ENCODE measurements around the gene PREB.

The PREB gene

GRCh38 chr2:27134781-27135477 lies 493 bp upstream of the PREB start:
- Histone ChIP-seq H3K4me2 (ENCODE audit: low read length) (peak overlapping the region; percentile 75), H3K9me2 (replicated peaks; ENCODE audit: control insufficient read depth, low read length) (no peaks in the 10 kb centered on the region), H3K4me1 (ENCODE audit: control insufficient read depth, low read length) (peaks cover 17% of the 10 kb centered on the region), H3K36me3 (ENCODE audit: control insufficient read depth, low read length) (peaks cover 39% of the 10 kb centered on the region), H3K4me3 (ENCODE audit: low read length) (peak overlapping the region; percentile 97), H3K27me3 (ENCODE audit: control insufficient read depth, low read length) (no peaks in the 10 kb centered on the region), H3K9me3 (ENCODE audit: control insufficient read depth, insufficient read depth, low read length) (no peaks in the 10 kb centered on the region), H3K27ac (ENCODE audit: low read depth, low read length) (no peak overlapping the region), H3F3A (ENCODE audit: control insufficient read depth, insufficient read depth) (no peaks in the 10 kb centered on the region), H4K20me1 (ENCODE audit: control insufficient read depth, insufficient read depth, low read depth, low read length) (no peaks in the 10 kb centered on the region; the same call in 1 of the 2 replicates), H3K79me2 (ENCODE audit: control insufficient read depth, low read length) (peaks cover 22% of the 10 kb centered on the region)
- TF ChIP-seq, protein P1, sequence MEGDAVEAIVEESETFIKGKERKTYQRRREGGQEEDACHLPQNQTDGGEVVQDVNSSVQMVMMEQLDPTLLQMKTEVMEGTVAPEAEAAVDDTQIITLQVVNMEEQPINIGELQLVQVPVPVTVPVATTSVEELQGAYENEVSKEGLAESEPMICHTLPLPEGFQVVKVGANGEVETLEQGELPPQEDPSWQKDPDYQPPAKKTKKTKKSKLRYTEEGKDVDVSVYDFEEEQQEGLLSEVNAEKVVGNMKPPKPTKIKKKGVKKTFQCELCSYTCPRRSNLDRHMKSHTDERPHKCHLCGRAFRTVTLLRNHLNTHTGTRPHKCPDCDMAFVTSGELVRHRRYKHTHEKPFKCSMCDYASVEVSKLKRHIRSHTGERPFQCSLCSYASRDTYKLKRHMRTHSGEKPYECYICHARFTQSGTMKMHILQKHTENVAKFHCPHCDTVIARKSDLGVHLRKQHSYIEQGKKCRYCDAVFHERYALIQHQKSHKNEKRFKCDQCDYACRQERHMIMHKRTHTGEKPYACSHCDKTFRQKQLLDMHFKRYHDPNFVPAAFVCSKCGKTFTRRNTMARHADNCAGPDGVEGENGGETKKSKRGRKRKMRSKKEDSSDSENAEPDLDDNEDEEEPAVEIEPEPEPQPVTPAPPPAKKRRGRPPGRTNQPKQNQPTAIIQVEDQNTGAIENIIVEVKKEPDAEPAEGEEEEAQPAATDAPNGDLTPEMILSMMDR (IDR thresholded peaks at IDR 0.05; ENCODE audit: low read depth, low read length, poor library complexity, severe bottlenecking): no peak

- H3K4me1 ChIP-seq (ENCODE audit: control insufficient read depth, low read length): peaks cover 17% of the 10 kb centered on the region
- no peaks in the 10 kb centered on the region for H3K9me3 ChIP-seq (ENCODE audit: control insufficient read depth, insufficient read depth, low read length)
- H3K4me3 ChIP-seq (ENCODE audit: low read length): peak overlapping the region; percentile 97
- H4K20me1 ChIP-seq (ENCODE audit: control insufficient read depth, insufficient read depth, low read depth, low read length): no peaks in the 10 kb centered on the region; the same call in 1 of the 2 replicates
- H3K27ac ChIP-seq (ENCODE audit: low read depth, low read length): no peak overlapping the region
- no peaks in the 10 kb centered on the region for H3K27me3 ChIP-seq (ENCODE audit: control insufficient read depth, low read length)
- peak overlapping the region; percentile 75 for H3K4me2 ChIP-seq (ENCODE audit: low read length)
- no peaks in the 10 kb centered on the region for H3K9me2 ChIP-seq (replicated peaks; ENCODE audit: control insufficient read depth, low read length)
- TF ChIP-seq EZH2phosphoT487 (IDR thresholded peaks at IDR 0.05; ENCODE audit: borderline replicate concordance, low read length): no peak
- TF ChIP-seq, protein P1 (IDR thresholded peaks at IDR 0.05; ENCODE audit: low read depth, low read length, poor library complexity, severe bottlenecking): no peak
- H3K79me2 ChIP-seq (ENCODE audit: control insufficient read depth, low read length): peaks cover 22% of the 10 kb centered on the region
- no peaks in the 10 kb centered on the region for H3F3A ChIP-seq (ENCODE audit: control insufficient read depth, insufficient read depth)
- H3K36me3 ChIP-seq (ENCODE audit: control insufficient read depth, low read length): peaks cover 48% of the 10 kb centered on the region
Measured at GRCh38 chr2:27133195-27133875, 1.1 kb downstream of the PREB start.

DNA sequence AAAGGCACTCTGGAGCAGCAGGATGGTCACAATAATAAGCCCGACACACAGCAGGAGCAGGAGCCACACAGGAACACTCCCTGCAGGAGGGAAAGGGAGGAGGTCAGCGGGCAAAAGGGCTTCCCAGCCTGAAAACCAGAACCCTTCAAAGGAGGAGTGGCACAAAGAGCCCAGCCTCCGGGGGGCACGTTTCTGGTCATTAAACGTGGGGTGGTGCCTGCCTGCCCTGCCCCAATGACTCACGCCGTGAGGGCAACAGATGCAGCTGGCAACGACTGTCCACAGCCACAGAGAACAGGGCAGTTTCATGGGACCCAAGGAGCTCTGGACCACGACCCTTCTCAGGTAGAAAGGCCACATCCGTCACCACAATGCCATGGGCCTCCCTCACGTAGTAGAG lies 3.0 kb downstream of the PREB start:
- Histone ChIP-seq H3K4me3 (ENCODE audit: low read length) (no peak overlapping the region), H3K9me2 (replicated peaks; ENCODE audit: control insufficient read depth, low read length) (no peaks in the 10 kb centered on the region), H3K9me3 (ENCODE audit: control insufficient read depth, insufficient read depth, low read length) (no peaks in the 10 kb centered on the region), H3K4me1 (ENCODE audit: control insufficient read depth, low read length) (peaks cover 17% of the 10 kb centered on the region), H3K27me3 (ENCODE audit: control insufficient read depth, low read length) (no peaks in the 10 kb centered on the region), H3K27ac (ENCODE audit: low read depth, low read length) (no peak overlapping the region), H3K4me2 (ENCODE audit: low read length) (no peak overlapping the region), H4K20me1 (ENCODE audit: control insufficient read depth, insufficient read depth, low read depth, low read length) (no peaks in the 10 kb centered on the region; the same call in 1 of the 2 replicates), H3K36me3 (ENCODE audit: control insufficient read depth, low read length) (peaks cover 48% of the 10 kb centered on the region), H3F3A (ENCODE audit: control insufficient read depth, insufficient read depth) (no peaks in the 10 kb centered on the region), H3K79me2 (ENCODE audit: control insufficient read depth, low read length) (peaks cover 22% of the 10 kb centered on the region)
- TF ChIP-seq, protein P1 (IDR thresholded peaks at IDR 0.05; ENCODE audit: low read depth, low read length, poor library complexity, severe bottlenecking): no peak
